HL-60/S4 treated with retinoic acid at 250 ng/mL for 4 days and 3 days (cell line): ENCODE data around the gene SDK1.

Experiments
- in situ Hi-C: fragments of 300-500 bp; cut with MboI; formaldehyde crosslinking; loops from 2 replicates; pipeline ENCODE4 v1.7.0; 2022; ENCODE audit warnings: low sequenced_read_pairs

The SDK1 gene

GRCh38 chr7:4057289-4057616 lies 756.2 kb downstream of the SDK1 start:
- in situ Hi-C loops = no loop called here

GRCh38 chr7:4058158-4058557 lies 757.1 kb downstream of the SDK1 start:
- in situ Hi-C loops = no loop called here

- in situ Hi-C loops = no loop called here
Observed at GRCh38 chr7:4065190-4065589, 764.1 kb downstream of the SDK1 start.

- in situ Hi-C loops = no loop called here
Observed at GRCh38 chr7:4066206-4066605, 765.2 kb downstream of the SDK1 start.

GRCh38 chr7:4066626-4067475 lies 765.8 kb downstream of the SDK1 start:
- in situ Hi-C loops = no loop called here

GRCh38 chr7:4067476-4067760 lies 766.4 kb downstream of the SDK1 start:
- in situ Hi-C loops = no loop called here

- in situ Hi-C loops = no loop called here
Observed at GRCh38 chr7:4067874-4068273, 766.8 kb downstream of the SDK1 start.

GRCh38 chr7:4068286-4068685 lies 767.2 kb downstream of the SDK1 start:
- in situ Hi-C loops = no loop called here

- in situ Hi-C loops = no loop called here
Observed at GRCh38 chr7:4069268-4070095, 768.4 kb downstream of the SDK1 start.

- in situ Hi-C loops = no loop called here
Observed at GRCh38 chr7:4070214-4070613, 769.2 kb downstream of the SDK1 start.

GRCh38 chr7:4071370-4072058 lies 770.5 kb downstream of the SDK1 start:
- in situ Hi-C loops = no loop called here

- in situ Hi-C loops = no loop called here
Observed at GRCh38 chr7:4072161-4072925, 771.3 kb downstream of the SDK1 start.

GRCh38 chr7:4073052-4073451 lies 772.0 kb downstream of the SDK1 start:
- in situ Hi-C loops = no loop called here

GRCh38 chr7:4073750-4074149 lies 772.7 kb downstream of the SDK1 start:
- in situ Hi-C loops = no loop called here

- in situ Hi-C loops = no loop called here
Observed at GRCh38 chr7:4074407-4074806, 773.4 kb downstream of the SDK1 start.

- in situ Hi-C loops = no loop called here
Observed at GRCh38 chr7:4074994-4075393, 773.9 kb downstream of the SDK1 start.

GRCh38 chr7:4076701-4077294 lies 775.7 kb downstream of the SDK1 start:
- in situ Hi-C loops = no loop called here

GRCh38 chr7:4077980-4078379 lies 776.9 kb downstream of the SDK1 start:
- in situ Hi-C loops = no loop called here

- in situ Hi-C loops = no loop called here
Observed at GRCh38 chr7:4078580-4078979, 777.5 kb downstream of the SDK1 start.

GRCh38 chr7:4079366-4079765 lies 778.3 kb downstream of the SDK1 start:
- in situ Hi-C loops = no loop called here

- in situ Hi-C loops = no loop called here
Observed at GRCh38 chr7:4079956-4080355, 778.9 kb downstream of the SDK1 start.
